Hematopoietic multipotent progenitor cell treated with erythropoietin and hydrocortisone succinate and interleukin-3 and kit ligand, for 4 days (in vitro differentiated cells): Measurements from ENCODE around the gene DENND2A.
A peak's percentile ranks its signal among the peaks of the same experiment; 100 is the strongest.

Experiments used
- DNase-seq: peaks from one replicate; pipeline ENCODE4 v3.0.0-alpha.2; 2015

Gene DENND2A

GRCh38 chr7:140495514-140496097 is 145.0 kb downstream of the DENND2A start:
- no peak for DNase-seq

- no peak for DNase-seq
Observed at GRCh38 chr7:140494867-140495266, 145.7 kb downstream of the DENND2A start.

- peak; percentile 73 for DNase-seq
Observed at GRCh38 chr7:140489026-140489359, 151.6 kb downstream of the DENND2A start.

GRCh38 chr7:140485500-140486265 is 154.9 kb downstream of the DENND2A start:
- no peak for DNase-seq

- DNase-seq = no peak
Observed at GRCh38 chr7:140484951-140485499, 155.6 kb downstream of the DENND2A start.

- no peak for DNase-seq
Observed at GRCh38 chr7:140484479-140484878, 156.1 kb downstream of the DENND2A start.

GRCh38 chr7:140479739-140480084 is 160.9 kb downstream of the DENND2A start:
- no peak for DNase-seq

- DNase-seq = peak; percentile 98
Observed at GRCh38 chr7:140479062-140479738, 161.4 kb downstream of the DENND2A start, which contains the start of gene MKRN1. TSS of gene MKRN1 (minus strand) at chr7:140479505. CDS start at chr7:140479344, 161 bp downstream.

- peak; percentile 89 for DNase-seq
Observed at GRCh38 chr7:140478246-140479061, 162.2 kb downstream of the DENND2A start.

- DNase-seq = no peak
Observed at GRCh38 chr7:140476698-140477261, 163.8 kb downstream of the DENND2A start.

GRCh38 chr7:140475747-140476333 is 164.8 kb downstream of the DENND2A start:
- DNase-seq = peak; percentile 83
